Tibial nerve (tissue), 3 donors: ENCODE data around the gene BPNT1.

ENCODE experiments used
- CTCF ChIP-seq, 5 experiments: fragments of 200-600 bp in 3 of 5; fragments of 450-650 bp in 2 of 5; sonication (generic) in 3 of 5; IDR thresholded peaks; one replicate each; pipeline ENCODE4 v1.5.1; 2016 to 2019; ENCODE audit warnings: antibody characterized with exemption in 5 of 5, mild to moderate bottlenecking in 3 of 5, moderate library complexity in 2 of 5
- POLR2A ChIP-seq, 2 donors: fragments of 450-650 bp; IDR thresholded peaks; one replicate each; pipeline ENCODE4 v1.6.1; 2017; ENCODE audit warnings: antibody characterized with exemption in 2 of 2, mild to moderate bottlenecking in 2 of 2, moderate library complexity in 2 of 2

GRCh38 chr1:220038640-220039039 is 50.9 kb downstream of the BPNT1 start:
- no peak for TF ChIP-seq CTCF (IDR thresholded peaks at IDR 0.05)
- no peak for TF ChIP-seq POLR2A (IDR thresholded peaks at IDR 0.05)
